Adrenal gland (tissue), 5 donors: Measurements from ENCODE around the gene ROM1.

ENCODE experiments used
- CTCF ChIP-seq, 6 experiments: fragments of 450-650 bp in 4 of 6; fragments of 200-600 bp in 2 of 6; sonication (generic) in 1 of 6; IDR thresholded peaks; 1 replicate in 5 of 6; 2 replicates in 1 of 6; pipeline versions ENCODE4 v1.5.1 to v1.8.0; 2016 to 2021; ENCODE audit warnings: antibody characterized with exemption in 6 of 6, mild to moderate bottlenecking in 2 of 6, moderate library complexity in 1 of 6
- POLR2A ChIP-seq, 2 donors: fragments of 450-650 bp; IDR thresholded peaks; one replicate each; pipeline ENCODE4 v1.6.1; 2017; ENCODE audit warnings: antibody characterized with exemption in 2 of 2, mild to moderate bottlenecking in 2 of 2, moderate library complexity in 1 of 2
- donor health status: DM: no; HTN: no; CAD: no.

- TF ChIP-seq CTCF (IDR thresholded peaks at IDR 0.05) = no peak
- TF ChIP-seq POLR2A (IDR thresholded peaks at IDR 0.05) = no peak
Observed at GRCh38 chr11:62592989-62593421, 20.1 kb upstream of the ROM1 start.
